ENCODE measurements around the gene PURA.

- no peak for TF ChIP-seq CTCF (IDR thresholded peaks at IDR 0.05; ENCODE audit: insufficient read depth, low read length, poor library complexity, severe bottlenecking)
- no peak for TF ChIP-seq EZH2phosphoT487 (conservative IDR thresholded peaks at IDR 0.05; ENCODE audit: low read length)
Observed at GRCh38 chr5:140165101-140165922, 51.4 kb downstream of the PURA start.

Data from SU-DHL-6 (cell line).